ENCODE data around the gene CCP110.

CCP110 gene

DNA sequence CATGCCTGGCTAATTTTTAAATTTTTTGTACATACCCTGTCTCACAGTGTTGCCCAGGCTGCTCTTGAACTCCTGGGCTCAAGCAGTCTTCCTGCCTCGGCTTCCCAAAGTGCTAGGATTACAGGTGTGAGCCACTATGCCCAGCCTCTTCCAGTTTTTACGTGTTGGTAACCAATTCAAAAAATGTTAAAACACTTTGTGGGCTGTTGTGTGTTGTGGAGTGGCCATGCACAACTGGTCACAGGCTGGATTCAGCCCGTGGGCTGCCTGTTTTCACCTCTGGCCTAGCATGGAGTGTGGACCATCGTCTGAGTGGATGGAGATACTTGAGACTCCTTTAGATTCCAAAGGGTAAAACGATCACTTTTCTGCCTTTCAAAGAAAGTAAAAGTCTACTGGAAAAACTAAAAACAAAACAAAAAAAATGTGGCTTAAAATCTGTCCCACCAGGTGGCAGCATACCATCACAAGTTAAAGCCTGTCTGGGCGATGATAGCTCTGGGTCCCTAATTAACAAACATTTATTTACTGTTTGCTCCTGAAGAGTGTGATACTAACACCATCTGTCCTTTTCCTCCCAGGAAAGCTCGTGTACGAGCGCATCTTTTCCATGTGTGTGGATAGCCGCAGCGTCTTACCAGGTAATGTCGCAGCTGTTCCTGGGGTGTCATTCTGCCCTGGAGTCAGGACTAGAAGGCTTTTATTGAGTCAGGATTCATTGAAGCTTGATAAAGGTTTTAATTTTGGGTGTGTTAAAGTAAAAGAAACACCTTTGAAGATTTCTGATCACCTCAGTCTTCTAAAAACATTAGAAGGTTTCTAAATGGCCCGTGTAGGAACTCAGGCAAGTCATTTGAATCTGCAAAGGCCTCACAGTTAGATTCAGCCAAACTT, 77.6 kb downstream of the CCP110 start:
- no peak for FAIRE-seq
